Esophagus (tissue), 2 donors: Measurements from ENCODE around the gene C22orf31. TPM values are rescaled to one million over a fixed set of nuclear protein-coding genes. Genes with fewer than 3 reads are reported as not detected.

ENCODE experiments used
- H3K27ac ChIP-seq, 2 donors: one replicate each; pipeline ENCODE4 v1.5.1; 2013; ENCODE audit warnings: low read depth in 2 of 2, mild to moderate bottlenecking in 2 of 2, inconsistent platforms in 1 of 2, low read length in 1 of 2, moderate library complexity in 1 of 2
- H3K27me3 ChIP-seq, 2 donors: one replicate each; pipeline ENCODE4 v1.6.1; 2013; ENCODE audit warnings: low read length in 2 of 2, control low read depth in 1 of 2, mild to moderate bottlenecking in 1 of 2; ENCODE audit not compliant: insufficient read depth in 2 of 2, control insufficient read depth in 1 of 2
- H3K36me3 ChIP-seq, 2 donors: one replicate each; pipeline ENCODE4 v1.6.1; 2013; ENCODE audit warnings: low read length in 1 of 2; ENCODE audit not compliant: control insufficient read depth in 2 of 2, insufficient read depth in 2 of 2
- H3K4me1 ChIP-seq, 2 donors: one replicate each; pipeline ENCODE4 v1.6.1; 2013; ENCODE audit warnings: low read length in 1 of 2; ENCODE audit not compliant: control insufficient read depth in 2 of 2, insufficient read depth in 2 of 2
- H3K4me3 ChIP-seq, 2 donors: one replicate each; pipeline ENCODE4 v1.5.1; 2013; ENCODE audit warnings: low read length in 2 of 2, mild to moderate bottlenecking in 2 of 2, low read depth in 1 of 2, moderate library complexity in 1 of 2
- H3K9me3 ChIP-seq, 2 donors: one replicate each; pipeline ENCODE4 v1.6.1; 2013; ENCODE audit warnings: mild to moderate bottlenecking in 2 of 2, low read depth in 1 of 2, low read length in 1 of 2, moderate library complexity in 1 of 2; ENCODE audit not compliant: control insufficient read depth in 2 of 2, insufficient read depth in 1 of 2
- WGBS, 2 donors: extraction: QIAGEN DNeasy Blood & Tissue Kit; methylation state at CpG; one replicate each; pipeline ENCODE4 v1.1.7; 2013; 5-methylcytosine and 5-hydroxymethylcytosine counted together
- polyA plus RNA-seq, 2 donors: library from polyadenylated mRNA; stranded (reverse); fragments of 200-250 nt; gene quantifications; one replicate each; pipeline ENCODE4 v1.2.3, GENCODE V29; 2013
- donor health status: healthy with polysubstance abuse.
- donor health status: Bipolar disorder and iron deficiency.

The C22orf31 gene
- polyA plus RNA-seq, 2 donors, result 0.13 to 0.26 TPM

- Histone ChIP-seq H3K27ac (peak overlapping the region; percentile 63 to 75), H3K9me3 (no peaks in the 10 kb centered on the region), H3K36me3 (no peaks in the 10 kb centered on the region), H3K4me3 (no peak overlapping the region), H3K27me3 (no peaks in the 10 kb centered on the region), H3K4me1 (peaks cover 0 to 5% of the 10 kb centered on the region in 2 donors)
- 40 to 42% methylated on average over 18 of the region's 18 CpGs for WGBS, 2 donors
Measured at GRCh38 chr22:29031227-29032011, 30.2 kb downstream of the C22orf31 start.

DNA sequence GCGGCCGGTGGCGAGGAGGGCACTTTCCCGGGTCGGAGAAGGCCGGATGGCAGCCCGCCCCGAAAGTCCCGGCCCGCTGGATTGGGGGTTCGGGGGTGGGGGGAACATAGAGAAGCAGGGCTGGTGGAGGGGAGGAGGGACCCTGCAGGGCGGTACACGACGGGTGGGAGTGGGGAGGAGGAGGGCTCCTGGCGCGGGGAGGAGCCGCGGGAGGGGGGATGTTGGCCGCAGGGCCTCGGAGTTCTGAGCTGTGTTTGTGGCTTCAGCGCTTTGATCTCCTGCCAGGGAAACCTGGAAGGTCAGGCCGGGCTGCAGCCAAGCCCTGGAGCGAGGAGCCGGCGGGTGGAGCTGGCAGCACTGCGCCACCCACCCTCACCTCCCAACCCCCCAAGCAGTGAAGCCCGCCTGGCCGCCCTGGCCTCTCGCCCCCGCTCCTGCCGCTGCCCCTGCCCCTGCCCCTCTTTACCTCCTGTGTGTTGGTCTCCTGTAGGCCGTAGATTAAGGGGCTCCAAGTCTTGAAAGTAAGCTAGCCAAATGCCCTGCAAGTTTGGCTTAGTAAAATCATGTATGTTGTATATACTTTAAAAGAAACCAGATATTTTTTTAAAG, 30.9 kb downstream of the C22orf31 start:
- Histone ChIP-seq H3K27me3 (no peaks in the 10 kb centered on the region), H3K4me3 (peak overlapping the region; percentile 33 to 47), H3K36me3 (no peaks in the 10 kb centered on the region), H3K4me1 (peaks cover 0 to 5% of the 10 kb centered on the region in 2 donors), H3K27ac (peak overlapping the region; percentile 63 to 75), H3K9me3 (no peaks in the 10 kb centered on the region)
- WGBS, 2 donors, result 4 to 8% methylated on average over 29 to 32 of the region's 32 CpGs

DNA sequence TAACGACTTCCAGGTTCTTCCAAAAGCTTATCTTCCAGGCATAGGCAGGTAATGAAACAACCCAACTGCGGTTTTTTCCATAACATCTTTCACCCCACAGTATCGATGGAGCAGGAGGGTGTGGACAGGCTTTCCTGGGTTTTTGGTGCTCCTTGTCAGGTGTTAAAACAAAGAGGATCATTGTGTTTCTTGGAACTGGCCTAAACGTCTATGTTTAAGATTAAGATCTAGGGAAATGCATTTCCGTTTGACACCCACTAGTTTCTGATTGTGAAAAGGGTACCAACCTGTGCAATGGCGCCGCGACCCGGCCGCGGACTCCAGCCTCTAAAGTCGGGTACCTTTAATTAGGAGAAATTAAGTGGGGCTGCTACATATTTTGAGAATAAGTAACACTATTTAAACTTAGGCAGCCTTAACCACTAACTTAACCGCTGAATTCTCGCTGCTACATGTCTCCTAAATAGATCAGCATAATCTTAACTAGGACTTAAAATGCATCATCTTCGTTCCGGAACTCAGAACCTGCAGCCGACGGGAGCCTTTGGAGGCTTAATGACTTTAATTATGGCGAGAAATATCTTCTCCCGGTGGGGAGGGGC, 31.5 kb downstream of the C22orf31 start:
- Histone ChIP-seq H3K27ac (peak overlapping the region; percentile 37 to 39), H3K36me3 (no peaks in the 10 kb centered on the region), H3K4me3 (peak overlapping the region; percentile 33 to 47), H3K9me3 (no peaks in the 10 kb centered on the region), H3K27me3 (no peaks in the 10 kb centered on the region), H3K4me1 (peaks cover 0 to 5% of the 10 kb centered on the region in 2 donors)
- 18 to 19% methylated on average over 20 of the region's 20 CpGs for whole genome bisulfite sequencing, 2 donors

- H3K9me3 ChIP-seq, result no peaks in the 10 kb centered on the region
- no peaks in the 10 kb centered on the region for H3K27me3 ChIP-seq
- no peak overlapping the region for H3K4me3 ChIP-seq
- H3K4me1 ChIP-seq, result peaks cover 0 to 5% of the 10 kb centered on the region in 2 donors
- H3K27ac ChIP-seq, result no peak overlapping the region
- H3K36me3 ChIP-seq, result no peaks in the 10 kb centered on the region
- whole genome bisulfite sequencing, 2 donors, result 82 to 86% methylated on average over 9 of the region's 9 CpGs
Measured at GRCh38 chr22:29029202-29030000, 32.2 kb downstream of the C22orf31 start.

DNA sequence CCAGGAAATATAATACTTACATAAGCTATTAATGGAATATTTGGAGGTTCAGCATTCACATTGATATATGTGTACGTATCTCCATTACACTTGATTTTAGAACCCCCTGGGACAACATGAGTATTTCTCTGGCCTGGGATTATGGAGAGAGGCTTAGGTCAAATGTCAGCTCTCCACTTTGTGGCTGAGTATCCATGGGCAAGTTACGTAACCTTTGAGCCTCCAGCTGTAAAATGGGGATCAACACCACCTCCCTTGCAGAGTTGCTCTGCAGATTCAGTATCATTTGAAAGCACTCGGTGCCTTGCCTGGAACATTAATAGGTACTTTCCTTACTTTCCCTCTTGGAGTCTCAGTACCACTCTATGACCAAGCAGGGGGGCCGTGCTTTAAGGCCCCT, 33.2 kb downstream of the C22orf31 start:
- H3K27ac ChIP-seq, result no peak overlapping the region
- WGBS, 2 donors, result 87 to 89% methylated on average over 4 of the region's 4 CpGs
- H3K4me3 ChIP-seq, result no peak overlapping the region
- peaks cover under 1 to 5% of the 10 kb centered on the region in 2 donors for H3K4me1 ChIP-seq
- H3K27me3 ChIP-seq, result no peaks in the 10 kb centered on the region
- H3K9me3 ChIP-seq, result no peaks in the 10 kb centered on the region
- H3K36me3 ChIP-seq, result no peaks in the 10 kb centered on the region

DNA sequence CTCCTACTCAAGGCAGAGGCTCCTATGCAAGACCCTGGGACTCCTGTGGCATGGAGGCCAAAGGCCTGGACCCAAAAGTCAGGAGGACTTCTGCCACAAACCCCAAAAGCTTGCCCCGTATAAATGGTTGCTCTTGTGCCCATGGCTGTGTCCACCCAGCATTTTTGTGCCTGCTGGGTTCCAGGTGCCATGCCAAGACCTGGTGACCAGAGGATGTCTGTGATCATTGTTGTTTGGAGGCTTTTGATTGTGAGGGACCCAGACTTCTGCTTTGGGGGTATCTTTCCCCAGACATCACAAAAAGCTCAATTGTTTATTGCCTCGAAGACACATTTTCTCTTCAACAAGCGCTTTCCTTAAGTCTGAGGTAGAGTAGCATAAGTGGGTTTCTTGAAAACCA, 35.1 kb downstream of the C22orf31 start:
- Histone ChIP-seq H3K9me3 (no peaks in the 10 kb centered on the region), H3K4me1 (peaks cover 3 to 4% of the 10 kb centered on the region in 2 donors), H3K36me3 (no peaks in the 10 kb centered on the region), H3K27ac (no peak overlapping the region), H3K4me3 (no peak overlapping the region), H3K27me3 (no peaks in the 10 kb centered on the region)
- 92 to 99% methylated on average over 3 of the region's 3 CpGs for WGBS, 2 donors

DNA sequence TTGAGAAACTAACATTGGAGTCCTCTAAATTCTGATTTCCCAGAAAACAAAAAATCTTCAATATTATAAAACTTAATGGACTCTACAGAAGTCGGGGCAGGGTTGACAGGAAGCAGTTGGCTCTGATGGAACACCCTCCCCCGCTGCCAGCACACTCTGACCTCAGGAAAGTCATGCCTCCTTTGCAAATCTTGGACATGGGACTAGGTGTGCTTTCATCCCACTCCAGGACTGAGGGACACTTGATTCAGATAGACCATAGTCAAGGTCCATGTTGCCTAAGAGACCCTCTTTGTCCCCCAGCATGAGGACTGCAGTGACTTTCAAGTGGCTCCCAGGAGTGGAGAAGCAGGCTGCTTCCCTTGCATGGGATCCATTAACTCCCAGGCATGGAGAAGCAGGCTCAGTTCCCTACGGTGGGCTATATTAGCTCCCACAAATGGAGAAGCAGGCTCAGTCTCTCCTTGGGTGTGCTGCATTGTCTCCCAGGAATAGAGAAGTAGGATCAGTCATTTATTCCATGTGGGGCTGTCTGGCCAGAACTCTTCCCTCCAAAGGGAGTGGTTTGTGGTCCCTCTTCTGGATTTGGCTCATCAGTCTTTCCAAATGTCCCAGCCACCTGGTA, 38.3 kb downstream of the C22orf31 start:
- H3K4me1 ChIP-seq, result peaks cover 3% of the 10 kb centered on the region in 2 donors
- H3K4me3 ChIP-seq, result no peak overlapping the region
- no peak overlapping the region for H3K27ac ChIP-seq
- H3K36me3 ChIP-seq, result no peaks in the 10 kb centered on the region
- no peaks in the 10 kb centered on the region for H3K27me3 ChIP-seq
- 60 to 69% methylated on average over 3 of the region's 3 CpGs for WGBS, 2 donors
- no peaks in the 10 kb centered on the region for H3K9me3 ChIP-seq

DNA sequence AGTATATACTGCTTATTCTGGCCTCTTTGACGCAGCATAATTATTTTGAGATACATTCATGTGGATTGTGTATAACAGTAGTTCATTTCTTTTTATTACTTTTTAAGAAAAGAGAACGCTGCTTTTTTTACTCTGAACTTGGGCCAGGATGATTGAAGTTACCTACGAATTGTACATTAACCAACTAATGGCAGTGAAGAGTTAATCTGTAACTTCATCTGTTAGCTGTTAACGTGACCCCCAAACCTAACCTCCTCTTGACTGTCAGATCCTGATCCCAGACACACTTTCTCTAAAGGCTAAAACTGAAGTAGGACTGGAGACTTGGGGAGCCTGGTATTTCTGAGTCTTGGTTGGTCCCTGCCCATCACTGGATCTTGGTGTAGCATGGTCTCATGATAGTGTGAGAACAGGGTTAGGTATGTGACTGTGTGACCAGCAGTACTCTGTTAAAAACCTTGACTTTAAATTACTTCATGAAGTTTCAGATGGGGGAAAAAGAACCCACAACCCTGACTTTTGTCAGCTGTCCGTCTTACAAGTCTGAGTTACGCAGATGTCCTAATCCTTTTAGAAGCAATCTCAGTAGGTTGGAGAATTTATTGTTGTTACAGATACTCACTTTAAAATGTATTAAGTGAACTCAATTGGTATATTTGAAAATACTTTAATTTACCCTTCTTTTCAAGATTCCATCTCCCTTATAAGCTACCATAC, 39.4 kb downstream of the C22orf31 start:
- no peaks in the 10 kb centered on the region for H3K27me3 ChIP-seq
- no peaks in the 10 kb centered on the region for H3K36me3 ChIP-seq
- no peaks in the 10 kb centered on the region for H3K9me3 ChIP-seq
- no peak overlapping the region for H3K4me3 ChIP-seq
- no peak overlapping the region for H3K27ac ChIP-seq
- H3K4me1 ChIP-seq, result peaks cover 3% of the 10 kb centered on the region in 2 donors
- WGBS, 2 donors, result 75 to 84% methylated on average over 6 of the region's 6 CpGs
